Central memory CD8-positive, alpha-beta T cell (primary cell): ENCODE results near the gene SDCCAG8.

Source experiments
- ATAC-seq: fragments of 150-1000 bp; cut with Tn5 transposase; replicated peaks from 2 replicates; pipeline ENCODE4 v1.10.0; 2022; ENCODE audit warnings: mild to moderate bottlenecking, moderate FRiP score, moderate number of reproducible peaks; ENCODE audit not compliant: poor library complexity, severe bottlenecking; ENCODE audit errors: extremely low read depth
- DNase-seq, 2 donors: peaks; one replicate each; pipeline ENCODE4 v3.0.0; 2021; ENCODE audit warnings: low spot score in 2 of 2
- H3K27ac Mint-ChIP-seq: one replicate; pipeline ENCODE4 v1.8.0; 2022; ENCODE audit warnings: low read depth, mild to moderate bottlenecking, moderate library complexity, mixed read lengths
- H3K27me3 Mint-ChIP-seq: one replicate; pipeline ENCODE4 v1.8.0; 2022; ENCODE audit warnings: mixed read lengths
- H3K36me3 Mint-ChIP-seq: one replicate; pipeline ENCODE4 v1.8.0; 2022; ENCODE audit warnings: mild to moderate bottlenecking, moderate library complexity, mixed read lengths; ENCODE audit not compliant: insufficient read depth
- H3K4me1 Mint-ChIP-seq: one replicate; pipeline ENCODE4 v1.8.0; 2022; ENCODE audit warnings: mixed read lengths
- H3K4me3 Mint-ChIP-seq: one replicate; pipeline ENCODE4 v1.8.0; 2022; ENCODE audit warnings: mild to moderate bottlenecking, moderate library complexity, mixed read lengths
- H3K9me3 Mint-ChIP-seq: one replicate; pipeline ENCODE4 v1.8.0; 2022; ENCODE audit warnings: mixed read lengths

SDCCAG8 gene

DNA sequence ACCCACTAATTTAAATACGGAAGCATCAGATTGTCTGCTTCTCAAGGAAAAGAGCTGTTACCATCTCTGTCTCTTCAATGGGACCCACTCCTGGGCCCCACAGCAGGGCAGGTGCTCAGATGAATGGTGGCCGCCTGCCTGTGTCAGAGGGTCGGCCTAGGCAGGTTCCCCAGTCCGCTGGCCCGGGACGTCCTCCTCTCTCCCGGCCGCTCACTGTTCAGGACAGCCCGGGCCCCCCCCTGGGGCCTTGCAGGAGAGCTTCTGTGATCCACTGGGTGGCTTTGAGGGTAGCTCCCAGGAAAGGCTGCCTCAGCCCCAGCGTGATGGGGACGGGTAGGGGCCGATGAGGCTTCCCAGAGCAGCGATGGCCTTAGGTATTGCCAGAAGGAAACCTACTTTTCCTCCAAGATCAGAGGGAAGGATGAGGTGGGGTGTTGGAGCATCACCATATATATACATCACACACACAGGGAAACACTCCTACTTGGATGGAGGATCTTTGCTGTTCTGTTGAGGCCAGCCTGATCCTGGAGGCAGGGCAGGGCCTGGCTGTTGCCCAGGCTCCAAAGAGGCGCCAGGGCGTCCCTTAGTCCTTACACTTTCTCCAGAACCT, 231.3 kb downstream of the SDCCAG8 start:
- Mint-ChIP-seq H3K27me3 (no peaks in the 10 kb centered on the region), H3K36me3 (peaks cover 16% of the 10 kb centered on the region), H3K27ac (peak overlapping the region; percentile 41), H3K9me3 (no peaks in the 10 kb centered on the region), H3K4me3 (peak overlapping the region; percentile 31), H3K4me1 (peaks cover 13% of the 10 kb centered on the region)
- DNase-seq (no peak), ATAC-seq (no peak)

DNA sequence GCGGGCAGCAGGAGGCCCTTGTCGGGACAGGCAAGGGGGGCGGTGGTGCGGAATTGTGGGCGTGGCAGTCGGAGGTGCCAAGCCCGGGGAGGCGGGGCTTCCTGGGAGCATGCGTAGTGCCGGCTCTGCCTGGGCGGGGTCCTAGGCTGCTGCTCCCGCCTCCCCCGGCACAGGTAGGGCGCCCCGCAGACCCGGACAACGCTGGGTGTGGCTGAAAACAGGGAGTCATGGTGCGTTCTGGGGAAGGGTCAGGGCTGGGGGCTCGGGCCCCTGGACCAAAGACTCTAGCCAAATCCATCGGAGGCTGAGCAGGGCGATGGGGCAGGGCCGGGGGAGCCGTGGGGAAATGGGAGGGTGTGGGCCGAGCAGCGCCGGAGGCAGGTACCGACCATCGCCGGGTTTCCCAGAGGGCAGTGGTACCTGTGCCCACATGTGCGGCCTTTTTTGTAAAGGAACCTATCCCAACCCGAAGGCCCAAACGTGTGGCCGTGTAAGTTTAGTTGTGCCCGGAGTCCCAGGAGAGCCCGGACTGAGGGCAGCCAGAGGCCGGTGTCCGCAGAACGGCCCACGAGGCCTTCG, 231.9 kb downstream of the SDCCAG8 start:
- Mint-ChIP-seq H3K4me3 (peak overlapping the region; percentile 31), H3K9me3 (no peaks in the 10 kb centered on the region), H3K27me3 (no peaks in the 10 kb centered on the region), H3K27ac (peak overlapping the region; percentile 41), H3K36me3 (peaks cover 13% of the 10 kb centered on the region), H3K4me1 (peaks cover 7% of the 10 kb centered on the region)
- no peak for DNase-seq
- no peak for ATAC-seq

DNA sequence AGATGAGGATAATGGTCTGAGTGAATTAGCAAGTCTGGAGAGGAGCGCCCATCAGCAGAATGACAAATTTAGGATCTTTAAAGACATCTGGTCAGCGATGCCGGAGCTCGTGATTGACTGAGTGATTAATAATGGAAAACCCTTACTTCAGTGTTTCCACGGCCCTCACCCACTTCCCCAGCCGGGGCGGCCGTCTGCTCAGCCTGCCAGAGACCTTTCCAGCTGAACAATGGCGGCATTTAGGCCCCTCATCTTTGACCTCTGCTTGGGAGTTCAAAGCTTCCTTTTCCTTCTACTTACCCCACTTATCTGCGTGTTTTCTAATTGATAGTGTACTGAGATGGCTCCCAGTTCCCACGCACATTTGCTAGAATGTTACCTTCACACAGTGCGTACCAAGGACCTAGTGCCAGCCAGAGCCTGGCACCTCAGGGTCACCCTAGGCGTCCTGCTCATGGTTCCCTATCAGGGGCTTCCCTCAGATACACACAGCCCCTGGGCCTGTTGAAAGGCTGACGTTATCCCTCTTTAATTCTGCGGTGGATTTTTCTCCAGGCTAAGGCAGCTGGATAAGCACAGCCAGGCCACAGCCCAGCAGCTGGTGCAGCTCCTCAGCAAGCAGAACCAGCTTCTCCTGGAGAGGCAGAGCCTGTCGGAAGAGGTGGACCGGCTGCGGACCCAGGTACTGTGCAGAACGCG, 232.8 kb downstream of the SDCCAG8 start:
- H3K4me3 Mint-ChIP-seq: peak overlapping the region; percentile 19

DNA sequence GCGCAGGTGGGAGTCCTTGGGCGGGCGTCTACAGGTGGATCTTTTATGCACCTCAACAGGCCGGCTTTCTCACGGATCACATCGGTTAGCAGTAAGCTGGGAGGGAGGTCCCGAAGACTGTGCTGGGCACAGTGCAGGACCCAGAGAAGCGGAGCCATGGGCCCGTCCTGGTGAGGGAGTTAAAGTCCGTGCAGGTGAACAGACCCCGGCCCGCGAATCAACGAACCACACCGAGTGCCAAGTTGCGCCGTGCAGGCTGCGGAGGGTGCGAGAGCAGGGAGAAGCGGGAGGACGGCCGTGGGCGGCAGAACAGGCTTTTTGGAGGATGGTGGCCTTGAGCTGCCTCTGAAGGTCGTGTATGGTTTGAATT, 233.3 kb downstream of the SDCCAG8 start:
- Mint-ChIP-seq H3K9me3 (no peaks in the 10 kb centered on the region), H3K4me3 (no peak overlapping the region), H3K4me1 (no peaks in the 10 kb centered on the region), H3K27me3 (no peaks in the 10 kb centered on the region), H3K27ac (peak overlapping the region; percentile 81), H3K36me3 (peaks cover 10% of the 10 kb centered on the region)
- ATAC-seq: no peak
- no peak for DNase-seq

More for the DNA sequence above, 232.8 kb downstream of the SDCCAG8 start:
- Mint-ChIP-seq H3K4me1 (peaks cover 5% of the 10 kb centered on the region), H3K36me3 (peaks cover 10% of the 10 kb centered on the region), H3K27ac (peak overlapping the region; percentile 81), H3K9me3 (no peaks in the 10 kb centered on the region), H3K27me3 (no peaks in the 10 kb centered on the region)
- DNase-seq (no peak), ATAC-seq (no peak)

DNA sequence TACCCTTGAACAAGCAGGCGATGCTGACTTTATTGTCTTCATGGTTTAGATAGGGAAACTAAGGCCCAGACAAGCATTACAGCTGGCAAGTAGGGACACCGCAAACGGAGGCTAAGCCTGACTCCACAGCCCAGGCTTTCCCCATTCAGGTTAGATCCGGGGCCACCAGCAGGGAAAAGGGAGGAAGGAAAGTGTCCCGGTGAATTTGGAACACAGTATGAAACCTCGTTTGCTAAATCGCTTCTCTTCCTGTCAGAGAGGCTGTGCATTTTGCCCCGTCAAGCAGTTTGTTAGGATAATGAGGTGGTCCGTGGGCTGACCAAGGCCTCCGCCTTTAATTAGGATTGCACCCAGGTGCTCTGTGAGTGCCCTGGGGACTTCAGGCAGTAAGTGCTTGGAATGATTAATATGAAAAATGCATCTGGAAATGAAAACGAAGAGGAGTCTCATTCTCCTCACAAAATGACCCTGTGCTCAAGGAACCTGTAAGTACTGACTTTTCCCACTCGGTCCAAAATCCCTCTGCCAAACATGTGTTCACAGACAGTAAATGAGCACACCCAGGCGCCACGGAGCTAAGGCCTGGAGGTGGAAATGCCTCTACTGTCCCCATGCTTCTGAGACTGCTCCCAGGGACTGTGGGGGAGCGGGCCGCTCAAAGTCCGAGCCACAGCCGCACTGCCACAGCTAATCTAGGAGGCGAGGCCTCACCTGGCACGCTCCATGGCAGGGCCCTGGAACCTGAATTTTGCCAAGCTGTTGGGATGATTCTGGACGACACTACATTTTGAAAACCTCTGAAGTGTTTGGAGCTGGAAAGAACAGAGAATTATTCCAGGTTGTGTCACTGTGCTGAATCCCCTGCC, 234.1 kb downstream of the SDCCAG8 start:
- Mint-ChIP-seq H3K9me3 (no peaks in the 10 kb centered on the region), H3K4me1 (no peaks in the 10 kb centered on the region), H3K27me3 (no peaks in the 10 kb centered on the region), H3K27ac (peak overlapping the region; percentile 81), H3K36me3 (peaks cover 10% of the 10 kb centered on the region), H3K4me3 (no peak overlapping the region)
- DNase-seq (no peak), ATAC-seq (no peak)

DNA sequence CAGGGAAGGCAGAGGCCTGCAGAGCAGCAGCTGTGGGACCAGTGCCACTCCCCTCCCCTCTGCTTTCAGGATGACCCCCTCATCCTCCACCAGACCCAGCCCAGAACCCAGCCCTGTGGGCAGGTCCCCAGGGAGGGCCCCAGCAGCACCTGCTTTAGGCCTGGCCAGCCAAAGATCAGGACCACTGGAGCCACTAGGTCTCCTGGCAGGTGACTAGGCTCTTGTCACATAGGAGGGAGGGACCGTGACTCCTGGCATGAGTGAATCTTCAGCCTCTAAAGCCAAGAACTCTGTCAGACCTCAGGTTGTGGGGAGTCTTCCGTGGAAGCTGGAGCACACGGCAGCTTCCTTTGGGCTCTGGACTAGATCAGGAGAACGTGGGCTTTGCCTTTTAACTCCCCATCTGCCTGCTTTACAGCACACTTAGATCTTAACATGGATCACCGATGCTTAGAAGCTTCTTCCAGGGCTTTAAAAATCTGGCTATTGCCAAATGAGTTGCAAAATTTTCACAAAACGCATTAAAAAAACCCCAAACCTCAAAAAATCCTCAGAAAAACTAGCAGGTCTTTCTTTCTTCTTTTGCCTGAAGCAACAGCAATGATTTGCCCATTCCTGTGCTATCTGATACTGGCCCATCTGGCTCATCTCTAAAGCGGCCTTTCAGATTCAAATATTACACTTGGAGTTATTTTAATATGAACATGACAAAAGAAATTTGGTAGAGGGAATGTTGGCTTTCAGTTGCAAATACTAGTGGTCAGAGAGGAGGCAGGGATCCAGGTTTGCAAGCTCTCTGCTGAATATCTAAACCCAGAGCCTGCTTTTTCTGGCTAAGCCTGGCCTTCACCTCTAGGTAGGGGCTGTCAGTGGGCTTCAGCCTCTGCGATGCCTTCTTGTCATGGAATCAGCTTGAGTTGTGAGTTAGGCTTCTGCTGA, 235.2 kb downstream of the SDCCAG8 start:
- Mint-ChIP-seq H3K27ac (no peak overlapping the region), H3K27me3 (no peaks in the 10 kb centered on the region), H3K9me3 (no peaks in the 10 kb centered on the region), H3K4me1 (no peaks in the 10 kb centered on the region), H3K36me3 (peaks cover 13% of the 10 kb centered on the region), H3K4me3 (no peak overlapping the region)
- DNase-seq (no peak), ATAC-seq (no peak)

DNA sequence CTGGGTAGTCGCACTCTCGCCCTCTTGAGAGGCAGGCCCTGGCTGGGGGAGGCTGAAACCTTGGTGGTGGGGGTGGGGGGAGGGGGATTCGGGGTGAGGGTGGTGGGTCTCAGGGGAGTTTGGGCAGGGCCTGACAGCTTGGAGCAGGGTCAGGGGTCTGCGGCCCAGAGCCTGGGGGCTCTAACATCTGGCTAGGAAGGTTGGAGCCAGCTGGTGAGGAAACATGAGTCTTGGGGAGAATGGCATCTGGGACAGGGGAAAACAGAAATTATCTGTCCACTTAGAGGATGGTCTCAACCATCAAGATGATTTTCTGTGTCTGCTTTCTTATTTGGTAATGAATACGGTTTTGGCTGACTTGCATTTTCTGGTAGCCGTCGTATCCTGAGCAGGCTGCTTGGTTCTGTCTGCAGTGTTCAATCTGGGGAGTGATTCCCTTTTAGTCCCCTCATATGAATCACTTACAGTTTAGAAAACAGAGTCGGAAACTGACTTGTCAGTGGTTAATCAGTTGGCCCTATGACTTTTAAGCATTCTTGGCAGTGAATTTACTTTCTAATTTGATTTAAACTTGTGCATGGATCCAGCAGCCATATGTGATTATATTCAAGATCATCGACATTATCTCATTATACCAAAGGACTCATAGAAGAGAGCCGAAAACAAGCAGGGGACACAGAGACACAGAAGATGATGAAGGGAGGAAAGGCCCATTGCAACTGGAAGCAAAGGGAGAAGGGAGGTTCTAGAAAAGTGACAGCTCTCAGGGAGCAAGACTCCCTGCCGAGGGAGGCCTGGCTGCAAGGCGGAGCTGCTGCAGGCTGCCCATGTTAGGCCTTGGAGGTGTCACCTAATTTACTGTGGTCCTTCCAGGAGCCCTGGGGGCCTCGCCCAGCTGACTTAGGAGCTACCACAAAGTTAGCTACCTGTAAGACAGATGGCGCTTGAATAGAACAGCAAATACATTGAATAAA, 237.6 kb downstream of the SDCCAG8 start:
- H3K9me3 Mint-ChIP-seq: no peaks in the 10 kb centered on the region

DNA sequence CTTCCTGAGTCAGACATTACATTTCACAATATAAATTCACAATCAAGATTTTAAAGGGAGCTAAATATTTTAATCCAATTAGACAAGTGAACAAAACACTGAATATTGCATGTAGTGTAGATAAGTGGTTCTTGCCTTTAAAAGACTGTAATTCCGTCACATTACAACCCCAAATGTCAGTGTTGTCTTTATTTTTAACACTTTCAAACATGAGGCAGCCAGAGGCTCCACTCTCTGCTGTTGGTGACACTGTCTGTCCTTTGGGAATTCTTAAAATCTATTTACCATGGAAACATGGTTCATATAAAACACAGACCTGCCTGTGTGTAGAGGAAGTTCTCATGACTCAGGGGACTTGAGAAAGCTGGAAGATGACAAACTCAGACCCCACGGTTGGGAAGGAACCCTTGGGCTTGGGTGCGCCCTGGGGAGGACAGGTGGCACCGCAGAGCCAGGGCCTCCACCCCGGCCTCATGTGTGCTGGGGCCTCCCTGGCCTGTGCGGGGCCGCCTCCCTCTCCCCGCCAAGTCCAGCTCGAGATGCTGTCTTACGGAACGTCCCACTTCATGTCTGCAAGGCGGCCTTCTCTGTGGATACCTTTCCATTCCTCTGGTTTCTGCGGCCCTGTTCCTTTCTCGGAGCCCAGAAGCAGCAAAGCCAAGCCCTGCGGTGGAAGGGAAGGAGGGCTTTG, 239.0 kb downstream of the SDCCAG8 start:
- H3K9me3 Mint-ChIP-seq: no peaks in the 10 kb centered on the region
- no peak for ATAC-seq
- H3K36me3 Mint-ChIP-seq: peaks cover 14% of the 10 kb centered on the region
- H3K4me3 Mint-ChIP-seq: no peak overlapping the region
- DNase-seq: no peak
- no peaks in the 10 kb centered on the region for H3K4me1 Mint-ChIP-seq
- H3K27me3 Mint-ChIP-seq: no peaks in the 10 kb centered on the region
- no peak overlapping the region for H3K27ac Mint-ChIP-seq

More for the DNA sequence above, 237.6 kb downstream of the SDCCAG8 start:
- no peak overlapping the region for H3K4me3 Mint-ChIP-seq
- H3K27me3 Mint-ChIP-seq: no peaks in the 10 kb centered on the region
- DNase-seq (no peak), ATAC-seq (no peak)
- H3K4me1 Mint-ChIP-seq: no peaks in the 10 kb centered on the region
- H3K36me3 Mint-ChIP-seq: peaks cover 12% of the 10 kb centered on the region
- no peak overlapping the region for H3K27ac Mint-ChIP-seq

DNA sequence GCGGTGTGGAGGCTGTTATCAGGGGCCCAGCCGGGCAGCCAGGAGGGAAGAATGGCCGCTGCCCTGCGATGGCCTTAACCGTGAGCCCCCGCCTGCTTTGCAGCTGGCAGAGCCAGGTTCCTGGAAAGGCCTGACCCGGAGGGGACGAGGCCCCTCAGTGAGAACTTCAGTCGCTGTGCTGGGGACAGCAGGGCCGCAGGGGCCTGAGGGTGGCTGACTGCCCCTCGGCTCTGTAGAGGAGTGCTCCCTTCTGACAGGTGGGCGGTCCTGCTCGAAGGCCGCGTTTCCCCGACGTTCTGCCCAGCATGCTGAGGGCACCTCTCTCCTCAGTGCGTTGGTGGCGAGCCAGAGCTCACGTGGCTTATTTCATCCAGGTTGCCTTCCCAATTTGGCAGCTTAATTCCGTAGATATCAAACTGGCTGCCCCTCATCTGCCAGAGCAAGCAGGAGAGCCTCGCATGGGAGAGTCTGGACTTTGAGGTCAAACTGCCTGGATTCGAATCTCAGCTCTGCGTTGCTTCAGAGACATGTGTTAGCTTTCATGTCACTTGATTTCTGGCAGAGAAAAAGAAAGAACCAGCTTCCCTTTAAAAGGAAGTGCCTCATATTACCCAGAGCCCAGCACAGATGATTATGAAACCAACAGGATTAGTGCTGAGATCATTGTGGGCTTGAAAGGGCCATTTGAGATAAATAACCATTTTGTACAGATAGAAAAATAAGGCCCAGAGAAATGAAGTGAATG, 239.8 kb downstream of the SDCCAG8 start:
- H3K4me1 Mint-ChIP-seq: no peaks in the 10 kb centered on the region
- H3K9me3 Mint-ChIP-seq: no peaks in the 10 kb centered on the region
- DNase-seq: no peak
- peak; percentile 32 for ATAC-seq
- H3K36me3 Mint-ChIP-seq: peaks cover 14% of the 10 kb centered on the region
- H3K27ac Mint-ChIP-seq: peak overlapping the region; percentile 22
- no peak overlapping the region for H3K4me3 Mint-ChIP-seq
- no peaks in the 10 kb centered on the region for H3K27me3 Mint-ChIP-seq

DNA sequence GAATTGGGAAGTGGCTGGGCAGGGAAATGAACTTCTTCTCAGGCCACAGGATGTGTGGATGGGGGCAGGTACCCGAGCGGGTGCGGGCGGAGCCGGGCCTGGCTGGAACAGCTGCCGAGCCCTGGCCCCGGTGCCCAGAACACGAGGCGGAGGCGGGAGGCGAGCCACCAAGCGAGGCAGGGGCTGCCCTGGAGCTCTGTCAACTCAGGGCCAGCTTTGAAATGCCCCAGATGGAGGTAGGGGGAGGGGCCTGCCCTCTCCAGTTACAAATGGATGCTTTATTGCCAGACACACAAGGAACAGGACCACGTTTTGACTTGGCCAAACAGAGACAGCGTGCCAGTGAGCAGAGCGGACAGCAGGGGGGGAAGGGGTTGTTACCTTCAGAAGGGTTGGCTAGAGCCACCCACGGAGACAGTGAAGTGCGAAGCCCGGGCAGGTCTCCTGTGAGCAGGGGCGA, 240.4 kb downstream of the SDCCAG8 start:
- DNase-seq: no peak
- Mint-ChIP-seq H3K4me1 (no peaks in the 10 kb centered on the region), H3K36me3 (peaks cover 16% of the 10 kb centered on the region), H3K9me3 (no peaks in the 10 kb centered on the region), H3K27me3 (no peaks in the 10 kb centered on the region), H3K27ac (peak overlapping the region; percentile 22), H3K4me3 (no peak overlapping the region)
- ATAC-seq: no peak
